IMR-90 (cell line): ENCODE data around the gene ATXN1. TPM values are rescaled to one million over a fixed set of nuclear protein-coding genes. Genes with fewer than 3 reads are reported as not detected.

Experiments
- ATAC-seq: fragments of 200-7000 bp; cut with Tn5 transposase; 2 replicates; pipeline ENCODE4 v1.9.1; 2020; ENCODE audit warnings: low read depth, mild to moderate bottlenecking, moderate library complexity
- BruUV-seq: library from RNA; stranded (reverse); fragments of 400-500 nt; replicated peaks from 2 replicates; lab custom pipeline; 2021; lab: Mats Ljungman, UMichigan
- CTCF ChIA-PET: fragments of 300-600 bp; formaldehyde crosslinking; extraction: SDS; loops from one replicate; lab custom pipeline; 2021; ENCODE audit warnings: antibody characterized with exemption; lab: Yijun Ruan, JAX
- POLR2A ChIA-PET: fragments of 300-600 bp; sonication (Branson Sonifier 250); formaldehyde crosslinking; loops from one replicate; lab custom pipeline; 2022; ENCODE audit warnings: antibody characterized with exemption; ENCODE audit not compliant: unreplicated experiment; lab: Charles Lee
- DNase-seq: peaks from one replicate; pipeline ENCODE4 v3.0.0; 2013
- H2AFZ ChIP-seq: replicated peaks from 2 replicates; pipeline ENCODE3; 2013; ENCODE audit warnings: low read length, mild to moderate bottlenecking; ENCODE audit not compliant: poor library complexity
- H2AK5ac ChIP-seq: 2 replicates; pipeline ENCODE4 v1.6.1; 2013; ENCODE audit warnings: low read depth, low read length, inconsistent platforms
- H2AK9ac ChIP-seq: replicated peaks from 2 replicates; pipeline ENCODE3; 2013; ENCODE audit warnings: mild to moderate bottlenecking, low read depth, low read length, moderate library complexity; ENCODE audit not compliant: poor library complexity
- H2BK120ac ChIP-seq: 2 replicates; pipeline ENCODE4 v1.6.1; 2013; ENCODE audit warnings: low read depth, low read length, inconsistent platforms
- H2BK15ac ChIP-seq: 3 replicates; pipeline ENCODE4 v1.6.1; 2013; ENCODE audit warnings: low read depth, low read length, inconsistent platforms
- H2BK20ac ChIP-seq: 2 replicates; pipeline ENCODE4 v1.6.1; 2013; ENCODE audit warnings: low read depth, mild to moderate bottlenecking, inconsistent platforms, low read length, moderate library complexity
- H2BK5ac ChIP-seq: 2 replicates; pipeline ENCODE4 v1.6.1; 2013; ENCODE audit warnings: mild to moderate bottlenecking, low read depth, low read length, inconsistent platforms; ENCODE audit not compliant: poor library complexity, severe bottlenecking
- H3K14ac ChIP-seq: replicated peaks from 2 replicates; pipeline ENCODE4 v1.6.1; 2013; ENCODE audit warnings: low read depth, low read length, inconsistent platforms
- H3K18ac ChIP-seq: 2 replicates; pipeline ENCODE4 v1.6.1; 2013; ENCODE audit warnings: low read depth, low read length, control low read depth
- H3K23ac ChIP-seq: 2 replicates; pipeline ENCODE4 v1.6.1; 2013; ENCODE audit warnings: low read depth, low read length, inconsistent platforms
- H3K27ac ChIP-seq: 2 replicates; pipeline ENCODE4 v1.5.1; 2013; ENCODE audit warnings: mild to moderate bottlenecking, control low read depth, low read length; ENCODE audit not compliant: insufficient read depth
- H3K27me3 ChIP-seq: 2 replicates; pipeline ENCODE4 v1.6.1; 2013; ENCODE audit warnings: low read length; ENCODE audit not compliant: control insufficient read depth, insufficient read depth
- H3K36me3 ChIP-seq: 2 replicates; pipeline ENCODE4 v1.6.1; 2013; ENCODE audit warnings: low read length, mixed read lengths; ENCODE audit not compliant: control insufficient read depth, insufficient read depth
- H3K4ac ChIP-seq: 2 replicates; pipeline ENCODE4 v1.6.1; 2013; ENCODE audit warnings: low read depth, low read length, inconsistent platforms
- H3K4me1 ChIP-seq: 2 replicates; pipeline ENCODE4 v1.6.1; 2013; ENCODE audit warnings: low read length, mixed read lengths; ENCODE audit not compliant: control insufficient read depth, insufficient read depth
- H3K4me2 ChIP-seq: 2 replicates; pipeline ENCODE4 v1.6.1; 2013; ENCODE audit warnings: low read depth, mild to moderate bottlenecking, control low read depth, low read length, moderate library complexity
- H3K4me3 ChIP-seq: 2 replicates; pipeline ENCODE4 v1.5.1; 2013; ENCODE audit warnings: low read depth, mild to moderate bottlenecking, control low read depth, low read length, moderate library complexity; ENCODE audit not compliant: insufficient read depth
- H3K56ac ChIP-seq: 2 replicates; pipeline ENCODE4 v1.6.1; 2013; ENCODE audit warnings: low read length, inconsistent platforms; ENCODE audit not compliant: insufficient read depth; ENCODE audit errors: extremely low read depth
- H3K79me1 ChIP-seq, 2 experiments: 2 replicates each; pipeline ENCODE4 v1.6.1; 2013; ENCODE audit warnings: low read length in 2 of 2, inconsistent platforms in 1 of 2, low read depth in 1 of 2
- H3K9ac ChIP-seq: 2 replicates; pipeline ENCODE4 v1.6.1; 2013; ENCODE audit warnings: low read depth, low read length, control low read depth
- H3K9me1 ChIP-seq: 2 replicates; pipeline ENCODE4 v1.6.1; 2013; ENCODE audit warnings: low read length, inconsistent platforms; ENCODE audit not compliant: insufficient read depth
- H3K9me3 ChIP-seq: 2 replicates; pipeline ENCODE4 v1.6.1; 2013; ENCODE audit warnings: low read length; ENCODE audit not compliant: control insufficient read depth, insufficient read depth
- H4K20me1 ChIP-seq: 2 replicates; pipeline ENCODE4 v1.6.1; 2013; ENCODE audit warnings: low read length, inconsistent platforms; ENCODE audit not compliant: insufficient read depth
- H4K5ac ChIP-seq: 2 replicates; pipeline ENCODE4 v1.6.1; 2013; ENCODE audit warnings: mild to moderate bottlenecking, low read depth, low read length, control low read depth
- H4K8ac ChIP-seq, 2 experiments: 2 replicates each; pipeline ENCODE4 v1.6.1; 2013; ENCODE audit warnings: low read depth in 2 of 2, low read length in 2 of 2, control low read depth in 1 of 2, inconsistent platforms in 1 of 2
- H4K91ac ChIP-seq: 2 replicates; pipeline ENCODE4 v1.6.1; 2013; ENCODE audit warnings: low read depth, low read length, inconsistent platforms; ENCODE audit not compliant: insufficient read depth
- BHLHE40 ChIP-seq: fragments of 150-350 bp; IDR thresholded peaks from 2 replicates; pipeline ENCODE4 v1.6.1; 2016; ENCODE audit warnings: mild to moderate bottlenecking, low read depth, low read length
- CEBPB ChIP-seq: IDR thresholded peaks from 2 replicates; pipeline ENCODE4 v1.6.1; 2012; ENCODE audit warnings: low read depth, low read length, improper control_type of control experiment
- CHD1 ChIP-seq: IDR thresholded peaks from 2 replicates; pipeline ENCODE4 v1.6.1; 2012; ENCODE audit warnings: low read depth, low read length, improper control_type of control experiment
- FOS ChIP-seq: fragments of 150-350 bp; IDR thresholded peaks from 2 replicates; pipeline ENCODE4 v1.6.1; 2016; ENCODE audit warnings: low read depth, low read length
- MAFK ChIP-seq: IDR thresholded peaks from 2 replicates; pipeline ENCODE4 v1.6.1; 2012; ENCODE audit warnings: low read depth, low read length, improper control_type of control experiment
- MAZ ChIP-seq: IDR thresholded peaks from 2 replicates; pipeline ENCODE4 v1.6.1; 2012; ENCODE audit warnings: low read depth, mild to moderate bottlenecking, low read length, improper control_type of control experiment, moderate library complexity, borderline replicate concordance
- MXI1 ChIP-seq: IDR thresholded peaks from 2 replicates; pipeline ENCODE4 v1.6.1; 2012; ENCODE audit warnings: low read depth, mild to moderate bottlenecking, low read length, moderate library complexity, borderline replicate concordance
- NFE2L2 ChIP-seq: fragments of 150-350 bp; IDR thresholded peaks from 2 replicates; pipeline ENCODE4 v1.6.1; 2016; ENCODE audit warnings: low read depth, mild to moderate bottlenecking, low read length
- POLR2A ChIP-seq: IDR thresholded peaks from 2 replicates; pipeline ENCODE4 v1.6.1; 2012; ENCODE audit warnings: mild to moderate bottlenecking, low read depth, low read length
- RAD21 ChIP-seq: IDR thresholded peaks from 2 replicates; pipeline ENCODE4 v1.6.1; 2012; ENCODE audit warnings: low read length, improper control_type of control experiment
- RCOR1 ChIP-seq: IDR thresholded peaks from 2 replicates; pipeline ENCODE4 v1.6.1; 2012; ENCODE audit warnings: mild to moderate bottlenecking, low read length, improper control_type of control experiment; ENCODE audit not compliant: insufficient replicate concordance
- RFX5 ChIP-seq: IDR thresholded peaks from 2 replicates; pipeline ENCODE4 v1.8.0; 2012; ENCODE audit warnings: low read depth, mild to moderate bottlenecking, low read length, moderate library complexity
- SMC3 ChIP-seq: fragments of 150-350 bp; IDR thresholded peaks from 2 replicates; pipeline ENCODE4 v1.6.1; 2016; ENCODE audit warnings: low read depth, mild to moderate bottlenecking, antibody characterized with exemption, low read length, moderate library complexity
- WGBS, 2 experiments: methylation state at CpG; one replicate each; pipeline versions ENCODE4 v1.1.5 to v1.1.7; 2013; ENCODE audit warnings: missing lambda C conversion rate in 2 of 2; ENCODE audit not compliant: insufficient read length in 1 of 2; ENCODE audit errors: extremely low coverage in 2 of 2; 5-methylcytosine and 5-hydroxymethylcytosine counted together
- dilution Hi-C: fragments of 300-500 bp; cut with HindIII; formaldehyde crosslinking; loops from one replicate; pipeline ENCODE4 v1.14.3; 2018; ENCODE audit warnings: low sequenced_read_pairs; ENCODE audit not compliant: unreplicated experiment
- in situ Hi-C: fragments of 300-500 bp; cut with MboI; formaldehyde crosslinking; loops from 3 replicates; pipeline ENCODE4 v1.14.3; 2019; ENCODE audit warnings: low sequenced_read_pairs, inconsistent platforms, mixed read lengths
- intact Hi-C: fragments of 100-400 bp; cut with micrococcal nuclease; formaldehyde crosslinking; loops from 2 replicates; pipeline ENCODE4 v1.10.0; 2022
- polyA plus RNA-seq, 3 experiments: library from polyadenylated mRNA; depleted of rRNA; stranded (reverse); fragments of >200 nt; gene quantifications; 2 replicates each; pipeline ENCODE4 v1.2.3, GENCODE V29; 2012; ENCODE audit warnings: low replicate concordance in 1 of 3
- total RNA-seq: library from RNA; depleted of rRNA; stranded (reverse); fragments of >200 nt; gene quantifications from 2 replicates; pipeline ENCODE4 v1.2.3, GENCODE V29; 2012
- TF ChIP-seq, protein P1 (sequence below): fragments of 150-350 bp; IDR thresholded peaks from 2 replicates; pipeline ENCODE4 v1.6.1; 2017; ENCODE audit warnings: mild to moderate bottlenecking, antibody characterized with exemption, low read length, low read depth
- TF ChIP-seq, protein P2 (sequence below): fragments of 150-350 bp; IDR thresholded peaks from 2 replicates; pipeline ENCODE4 v1.6.1; 2016; ENCODE audit warnings: low read depth, mild to moderate bottlenecking, low read length, moderate library complexity, borderline replicate concordance
- TF ChIP-seq, protein P3 (sequence below): conservative IDR thresholded peaks from 2 replicates; pipeline ENCODE4 v1.5.1; 2012; ENCODE audit warnings: mild to moderate bottlenecking, low read depth, low read length, improper control_type of control experiment

Gene ATXN1
- total and polyA plus RNA-seq, 2 of the 4 experiments (the other 2 are of a cell fraction) = 7.3 to 11.1 TPM

DNA sequence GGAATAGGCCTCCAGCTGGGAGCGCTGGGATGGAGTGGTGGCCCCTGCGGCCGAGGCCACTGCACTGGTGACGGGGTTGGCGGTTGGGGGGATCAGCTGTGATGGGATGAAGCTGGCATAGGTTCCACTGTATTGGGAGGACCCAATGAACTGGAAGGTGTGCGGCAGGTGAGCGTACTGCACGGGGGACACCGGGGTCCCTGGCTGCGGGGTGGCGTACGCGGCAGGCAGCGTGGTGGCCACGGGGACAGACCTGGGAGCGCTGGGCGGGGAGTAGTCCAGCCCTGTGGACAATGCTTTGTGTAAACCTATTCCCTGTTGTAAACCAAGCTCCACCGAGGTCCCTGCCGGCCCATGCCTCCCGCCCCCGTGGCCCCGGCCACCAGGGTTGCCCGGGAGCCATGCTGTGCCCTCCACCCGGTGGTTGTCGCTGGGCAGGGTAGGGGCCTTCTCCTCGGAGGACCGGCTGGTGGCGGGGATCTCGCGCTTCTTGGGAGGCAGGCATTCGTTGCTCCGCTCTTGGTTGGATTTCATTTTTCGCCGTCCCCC, 433.4 kb downstream of the ATXN1 start:
- Histone ChIP-seq H4K5ac (no peak overlapping the region), H3K18ac (no peak overlapping the region), H3K23ac (no peak overlapping the region), H3K9me3 (no peaks in the 10 kb centered on the region), H4K91ac (no peak overlapping the region), H3K79me1 (peaks cover 0 to 3% of the 10 kb centered on the region in 2 experiments; a peak in 1 of 4 replicates), H3K27me3 (no peaks in the 10 kb centered on the region), H3K4ac (no peak overlapping the region), H2BK15ac (no peak overlapping the region), H3K9me1 (peaks cover 2% of the 10 kb centered on the region; the same call in 1 of the 2 replicates), H3K14ac (no peak overlapping the region), H4K8ac (no peak overlapping the region), H2AK5ac (no peak overlapping the region), H3K9ac (no peak overlapping the region), H4K20me1 (0 out of 2 replicates have a peak, but pooled peaks cover 4% of the 10 kb centered on the region), H2BK20ac (no peak overlapping the region), H3K4me1 (peaks cover 2% of the 10 kb centered on the region), H3K4me3 (no peak overlapping the region), H2AK9ac (no peak overlapping the region), H2BK5ac (no peak overlapping the region), H3K56ac (no peak overlapping the region), H3K27ac (no peak overlapping the region), H3K4me2 (no peak overlapping the region), H2BK120ac (no peak overlapping the region), H2AFZ (no peak overlapping the region), H3K36me3 (peaks cover 19% of the 10 kb centered on the region)
- dilution Hi-C loops = no loop called here
- in situ Hi-C loops = no loop called here
- intact Hi-C loops = no loop called here
- POLR2A ChIA-PET = no interaction called here
- DNase-seq (no peak), ATAC-seq (no peak)
- BruUV-seq = no TSS peak
- TF ChIP-seq, protein P1, sequence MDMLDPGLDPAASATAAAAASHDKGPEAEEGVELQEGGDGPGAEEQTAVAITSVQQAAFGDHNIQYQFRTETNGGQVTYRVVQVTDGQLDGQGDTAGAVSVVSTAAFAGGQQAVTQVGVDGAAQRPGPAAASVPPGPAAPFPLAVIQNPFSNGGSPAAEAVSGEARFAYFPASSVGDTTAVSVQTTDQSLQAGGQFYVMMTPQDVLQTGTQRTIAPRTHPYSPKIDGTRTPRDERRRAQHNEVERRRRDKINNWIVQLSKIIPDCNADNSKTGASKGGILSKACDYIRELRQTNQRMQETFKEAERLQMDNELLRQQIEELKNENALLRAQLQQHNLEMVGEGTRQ = no peak
- TF ChIP-seq SMC3 = no peak
- TF ChIP-seq RAD21 = no peak
- no peak for TF ChIP-seq BHLHE40
- TF ChIP-seq MAFK = no peak
- no peak for TF ChIP-seq CEBPB
- no peak for TF ChIP-seq FOS
- no peak for TF ChIP-seq CHD1
- TF ChIP-seq POLR2A = no peak
- TF ChIP-seq, protein P2, sequence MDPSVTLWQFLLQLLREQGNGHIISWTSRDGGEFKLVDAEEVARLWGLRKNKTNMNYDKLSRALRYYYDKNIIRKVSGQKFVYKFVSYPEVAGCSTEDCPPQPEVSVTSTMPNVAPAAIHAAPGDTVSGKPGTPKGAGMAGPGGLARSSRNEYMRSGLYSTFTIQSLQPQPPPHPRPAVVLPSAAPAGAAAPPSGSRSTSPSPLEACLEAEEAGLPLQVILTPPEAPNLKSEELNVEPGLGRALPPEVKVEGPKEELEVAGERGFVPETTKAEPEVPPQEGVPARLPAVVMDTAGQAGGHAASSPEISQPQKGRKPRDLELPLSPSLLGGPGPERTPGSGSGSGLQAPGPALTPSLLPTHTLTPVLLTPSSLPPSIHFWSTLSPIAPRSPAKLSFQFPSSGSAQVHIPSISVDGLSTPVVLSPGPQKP = no peak
- TF ChIP-seq, protein P3, sequence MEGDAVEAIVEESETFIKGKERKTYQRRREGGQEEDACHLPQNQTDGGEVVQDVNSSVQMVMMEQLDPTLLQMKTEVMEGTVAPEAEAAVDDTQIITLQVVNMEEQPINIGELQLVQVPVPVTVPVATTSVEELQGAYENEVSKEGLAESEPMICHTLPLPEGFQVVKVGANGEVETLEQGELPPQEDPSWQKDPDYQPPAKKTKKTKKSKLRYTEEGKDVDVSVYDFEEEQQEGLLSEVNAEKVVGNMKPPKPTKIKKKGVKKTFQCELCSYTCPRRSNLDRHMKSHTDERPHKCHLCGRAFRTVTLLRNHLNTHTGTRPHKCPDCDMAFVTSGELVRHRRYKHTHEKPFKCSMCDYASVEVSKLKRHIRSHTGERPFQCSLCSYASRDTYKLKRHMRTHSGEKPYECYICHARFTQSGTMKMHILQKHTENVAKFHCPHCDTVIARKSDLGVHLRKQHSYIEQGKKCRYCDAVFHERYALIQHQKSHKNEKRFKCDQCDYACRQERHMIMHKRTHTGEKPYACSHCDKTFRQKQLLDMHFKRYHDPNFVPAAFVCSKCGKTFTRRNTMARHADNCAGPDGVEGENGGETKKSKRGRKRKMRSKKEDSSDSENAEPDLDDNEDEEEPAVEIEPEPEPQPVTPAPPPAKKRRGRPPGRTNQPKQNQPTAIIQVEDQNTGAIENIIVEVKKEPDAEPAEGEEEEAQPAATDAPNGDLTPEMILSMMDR = no peak
- TF ChIP-seq RFX5 = no peak
- TF ChIP-seq MAZ = no peak
- TF ChIP-seq NFE2L2 = no peak
- TF ChIP-seq RCOR1 = no peak
- TF ChIP-seq MXI1 = no peak
- CTCF ChIA-PET = no interaction called here
- WGBS, 2 experiments = 94% methylated on average over 18 of the region's 34 CpGs; no CpG with 5 or more reads in 1 of the 2 experiments
